Measurements from ENCODE around the gene GGT5.
"Not testable (repeated sequence)": the region's sequence is repeated elsewhere in the genome, so short reads cannot be mapped to it uniquely, and the experiment has no call there.

GGT5 gene

GRCh38 chr22:24259459-24259858 is 14.6 kb upstream of the GGT5 start:
- not testable (repeated sequence) for DNase-seq

- not testable (repeated sequence) for DNase-seq
Observed at GRCh38 chr22:24256736-24257135, 11.9 kb upstream of the GGT5 start.

- DNase-seq = not testable (repeated sequence)
Observed at GRCh38 chr22:24256136-24256535, 11.3 kb upstream of the GGT5 start.

DNA sequence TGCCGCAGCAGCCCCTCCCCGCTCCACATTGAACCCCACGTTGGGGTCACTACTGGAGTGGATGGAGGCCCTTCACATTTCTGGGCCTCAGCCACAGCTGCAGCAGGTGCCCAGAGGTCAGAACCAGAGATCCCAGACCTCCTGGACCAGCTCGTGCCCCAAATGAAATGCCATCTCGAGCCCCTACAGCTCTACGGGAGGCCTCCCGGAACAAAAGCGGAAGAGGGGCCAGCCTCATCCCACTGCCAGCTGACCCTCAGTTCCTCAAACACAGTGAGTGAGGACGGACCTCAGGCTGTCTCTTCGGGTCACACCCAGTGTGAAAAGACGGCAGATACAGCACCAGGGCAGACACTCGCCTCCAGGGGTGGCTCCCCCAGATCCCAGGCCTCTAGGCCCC is 8.2 kb upstream of the GGT5 start:
- DNase-seq = not testable (repeated sequence)

- not testable (repeated sequence) for DNase-seq
Observed at GRCh38 chr22:24251286-24251685, 6.4 kb upstream of the GGT5 start.

- not testable (repeated sequence) for DNase-seq
Observed at GRCh38 chr22:24249413-24249812, 4.5 kb upstream of the GGT5 start.

- DNase-seq = not testable (repeated sequence)
Observed at GRCh38 chr22:24248611-24249010, 3.7 kb upstream of the GGT5 start.

DNA sequence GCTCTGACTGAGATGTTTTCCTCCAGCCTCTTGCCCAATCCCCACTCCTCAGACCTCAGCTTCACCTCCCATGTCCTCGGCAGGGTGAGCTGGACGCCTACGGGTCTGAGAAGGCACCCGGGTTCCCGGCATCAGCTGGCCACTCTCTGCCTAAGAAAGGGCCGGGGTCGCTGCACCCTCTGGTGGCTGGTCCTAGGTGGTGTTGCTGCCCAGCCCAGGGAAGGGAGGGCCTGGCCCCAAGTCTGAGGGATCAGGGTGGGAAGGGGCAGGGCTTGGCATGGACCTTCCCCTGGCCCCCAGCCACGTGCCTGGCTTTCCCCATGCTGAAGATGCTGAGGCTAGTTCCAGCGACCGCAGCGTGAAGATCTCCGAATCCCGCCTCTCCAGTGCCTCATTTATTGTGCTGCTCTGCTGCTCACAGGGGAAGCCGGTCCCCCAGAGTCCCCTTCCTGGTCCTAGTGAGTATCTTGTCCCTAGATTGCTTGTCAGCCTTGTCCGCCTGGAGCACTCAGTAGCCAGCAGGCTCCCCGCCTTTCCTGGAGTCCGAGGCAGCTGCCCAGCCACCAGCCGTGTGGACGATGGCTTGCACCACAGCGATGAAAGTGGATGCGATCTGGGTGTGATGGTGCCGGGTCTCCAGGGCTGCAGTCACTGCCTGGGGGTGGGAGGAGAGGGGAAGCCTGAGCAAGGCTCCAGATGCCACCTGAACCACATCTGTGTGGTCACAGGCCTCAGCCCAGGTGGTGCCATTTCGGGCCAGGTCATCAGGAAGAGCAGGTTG is 2.9 kb upstream of the GGT5 start:
- no peak for DNase-seq

DNA sequence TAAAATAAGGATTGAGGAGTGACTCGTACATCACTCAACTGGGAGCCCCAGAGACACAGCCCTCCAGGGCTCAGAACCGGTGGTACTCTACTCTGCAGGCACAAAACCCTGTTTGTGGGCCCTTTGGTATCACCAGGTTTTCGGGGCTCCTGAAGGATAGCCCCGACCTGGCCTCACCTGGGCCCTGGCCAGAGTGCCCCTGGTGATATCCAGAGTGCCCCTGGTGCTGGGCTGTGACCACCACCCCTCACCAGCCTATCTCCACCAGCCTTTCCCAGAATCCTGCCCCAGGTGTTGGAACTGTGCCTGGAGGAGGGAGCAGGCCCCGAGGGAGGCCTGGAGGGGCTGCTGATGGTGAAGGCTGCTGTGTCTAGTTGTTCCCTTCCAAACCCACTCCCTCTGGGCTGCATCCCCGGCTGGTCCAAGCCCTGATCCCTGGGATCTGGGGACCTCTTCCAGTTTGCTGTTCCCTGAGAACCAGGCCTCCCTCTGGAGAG is 2.2 kb upstream of the GGT5 start:
- DNase-seq = no peak

- not testable (repeated sequence) for DNase-seq
Observed at GRCh38 chr22:24245584-24246561, 991 bp upstream of the GGT5 start.

GRCh38 chr22:24244144-24244787 is 616 bp downstream of the GGT5 start:
- DNase-seq = no peak

DNA sequence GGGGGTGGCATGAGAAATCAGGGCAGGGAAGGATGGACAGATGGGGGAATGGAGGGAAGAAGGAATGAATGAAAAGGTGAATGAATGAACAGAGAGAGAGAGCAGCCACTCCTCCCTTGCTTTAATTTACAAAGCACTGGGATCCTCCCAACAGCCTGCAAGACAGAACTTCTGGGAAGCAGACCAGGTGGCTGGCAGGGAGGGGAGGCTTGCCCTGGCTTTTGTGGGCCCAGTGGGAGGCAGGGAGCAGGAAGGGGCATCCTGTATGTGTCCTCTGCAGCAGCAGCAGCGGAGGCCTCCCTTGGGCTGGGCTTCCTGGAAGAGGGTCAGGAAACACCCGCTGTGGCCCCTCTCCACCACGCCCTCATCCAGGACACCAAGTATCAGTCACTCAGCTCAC is 1.5 kb downstream of the GGT5 start:
- not testable (repeated sequence) for DNase-seq

- not testable (repeated sequence) for DNase-seq
Observed at GRCh38 chr22:24240985-24241692, 3.7 kb downstream of the GGT5 start.

- DNase-seq = no peak
Observed at GRCh38 chr22:24240381-24240780, 4.5 kb downstream of the GGT5 start.

GRCh38 chr22:24238101-24238694 is 6.7 kb downstream of the GGT5 start:
- not testable (repeated sequence) for DNase-seq

DNA sequence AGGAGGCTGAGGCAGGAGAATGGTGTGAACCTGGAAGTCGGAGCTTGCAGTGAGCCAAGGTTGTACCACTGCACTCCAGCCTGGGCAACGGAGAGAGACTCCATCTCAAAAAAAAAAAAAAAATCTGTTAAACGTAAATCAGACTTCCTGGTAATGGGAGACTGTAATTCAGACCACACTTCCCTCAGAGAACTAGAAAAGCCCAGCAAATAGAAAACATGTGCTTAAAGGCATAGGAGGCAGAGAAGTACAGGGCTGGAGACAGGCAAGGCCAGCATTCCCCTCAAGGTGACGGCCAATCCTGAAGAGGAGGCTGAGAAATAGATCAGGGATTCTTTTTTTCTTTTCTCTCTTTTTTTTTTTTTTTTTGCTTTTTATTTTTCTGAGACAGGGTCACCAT is 8.2 kb downstream of the GGT5 start:
- no peak for DNase-seq

GRCh38 chr22:24235315-24235714 is 9.6 kb downstream of the GGT5 start:
- no peak for DNase-seq

DNA sequence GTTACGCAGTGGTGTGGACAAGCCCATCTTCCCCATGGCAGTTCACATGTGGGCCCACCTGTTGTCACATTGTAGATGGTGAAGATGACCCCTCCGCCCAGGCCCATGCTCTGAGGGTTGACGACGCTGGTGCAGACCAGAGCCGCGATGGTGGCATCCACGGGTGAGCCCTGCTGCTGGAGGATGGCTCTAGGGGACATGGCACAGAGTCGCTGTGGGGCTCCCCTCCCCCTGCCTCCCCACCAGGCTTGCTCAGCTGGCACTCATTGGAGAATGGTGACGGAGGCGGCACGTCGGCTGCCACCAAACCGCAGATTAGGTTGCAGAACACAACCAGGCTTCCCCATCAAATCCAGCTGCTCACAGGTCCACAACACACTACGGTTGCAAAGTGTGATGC is 11.1 kb downstream of the GGT5 start:
- no peak for DNase-seq

GRCh38 chr22:24233235-24233634 is 11.6 kb downstream of the GGT5 start:
- no peak for DNase-seq

- no peak for DNase-seq
Observed at GRCh38 chr22:24232725-24233124, 12.2 kb downstream of the GGT5 start.

DNA sequence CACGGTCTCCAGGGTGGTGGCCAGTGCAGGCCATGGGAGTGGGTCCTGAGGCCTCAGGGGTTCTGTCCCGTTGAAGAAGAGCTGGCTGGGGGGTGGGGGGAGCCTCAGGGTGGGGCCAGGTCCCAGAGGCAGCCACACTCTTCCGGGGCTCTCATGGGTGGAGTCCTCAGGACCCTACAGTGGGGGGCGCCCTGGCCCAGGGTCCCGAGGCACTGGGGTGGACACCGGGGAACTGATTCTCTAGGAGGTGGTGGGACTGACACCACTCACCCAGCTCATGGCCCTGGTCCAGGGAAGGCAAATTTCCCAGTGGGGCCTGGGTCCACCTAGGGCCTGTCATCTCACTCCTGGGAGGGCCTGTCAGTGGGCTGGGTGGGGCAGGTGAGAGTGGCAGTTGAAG is 12.8 kb downstream of the GGT5 start:
- no peak for DNase-seq

DNA sequence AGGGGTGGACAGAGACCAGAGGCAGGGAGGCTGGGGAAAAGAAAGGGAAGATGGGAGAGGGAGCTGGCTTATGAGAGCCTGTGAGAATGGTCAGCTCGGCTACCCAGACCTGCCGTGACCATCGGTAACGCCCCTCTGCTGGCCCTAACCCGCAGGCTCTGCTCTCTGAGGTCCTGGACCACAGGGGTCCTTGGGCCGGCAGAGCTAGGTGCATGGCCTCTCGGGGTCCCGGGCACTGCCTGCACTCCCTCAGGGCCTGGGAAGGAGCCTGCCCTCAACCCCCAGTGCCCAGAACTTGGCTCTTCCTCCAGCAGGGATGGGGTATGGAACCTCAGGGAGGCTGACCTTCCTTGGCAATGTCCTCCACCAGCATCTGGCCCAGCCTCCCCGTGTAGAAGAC is 13.2 kb downstream of the GGT5 start:
- no peak for DNase-seq

Measured in NCI-H187 (cell line).